Liver (tissue), 3 donors: ENCODE measurements around the gene PCNX3.

Experiments used
- EGR1 ChIP-seq, 2 donors: IDR thresholded peaks; 2 replicates each; pipeline ENCODE4 v1.6.1; 2016 to 2018; ENCODE audit warnings: antibody characterized with exemption in 2 of 2, low read depth in 2 of 2
- FOXA1 ChIP-seq: IDR thresholded peaks from 2 replicates; pipeline ENCODE4 v1.6.1; 2016; ENCODE audit warnings: antibody characterized with exemption
- GABPA ChIP-seq, 2 donors: IDR thresholded peaks in 1 of 2; conservative IDR thresholded peaks in 1 of 2; 2 replicates each; pipeline ENCODE4 v1.6.1; 2016; ENCODE audit warnings: antibody characterized with exemption in 2 of 2, mild to moderate bottlenecking in 1 of 2, moderate library complexity in 1 of 2
- JUND ChIP-seq, 2 donors: IDR thresholded peaks; 2 replicates each; pipeline ENCODE4 v1.6.1; 2016; ENCODE audit warnings: antibody characterized with exemption in 2 of 2
- RAD21 ChIP-seq, 2 donors: IDR thresholded peaks; 2 replicates each; pipeline ENCODE4 v1.6.1; 2016; ENCODE audit warnings: antibody characterized with exemption in 2 of 2, mild to moderate bottlenecking in 2 of 2
- RXRA ChIP-seq, 2 donors: IDR thresholded peaks; 2 replicates each; pipeline ENCODE4 v1.6.1; 2017 to 2018; ENCODE audit warnings: antibody characterized with exemption in 2 of 2, mild to moderate bottlenecking in 1 of 2
- SP1 ChIP-seq: IDR thresholded peaks from 2 replicates; pipeline ENCODE4 v1.6.1; 2018; ENCODE audit warnings: antibody characterized with exemption, mild to moderate bottlenecking
- TAF1 ChIP-seq: conservative IDR thresholded peaks from 2 replicates; pipeline ENCODE4 v1.6.1; 2016; ENCODE audit warnings: antibody characterized with exemption, mild to moderate bottlenecking
- TF ChIP-seq, protein P1 (sequence below): fragments of 150-350 bp; IDR thresholded peaks from 2 replicates; pipeline ENCODE4 v1.5.1; 2017; ENCODE audit warnings: improper control_type of control experiment, low read depth, low read length; ENCODE audit not compliant: missing input control
- TF ChIP-seq, protein P2 (sequence below): IDR thresholded peaks from 2 replicates; pipeline ENCODE4 v1.6.1; 2016; ENCODE audit warnings: antibody characterized with exemption, mild to moderate bottlenecking
- TF ChIP-seq, protein P3 (sequence below): IDR thresholded peaks from 2 replicates; pipeline ENCODE4 v1.6.1; 2016; ENCODE audit warnings: antibody characterized with exemption
- donor health status: healthy.
- donor health status: healthy.

DNA sequence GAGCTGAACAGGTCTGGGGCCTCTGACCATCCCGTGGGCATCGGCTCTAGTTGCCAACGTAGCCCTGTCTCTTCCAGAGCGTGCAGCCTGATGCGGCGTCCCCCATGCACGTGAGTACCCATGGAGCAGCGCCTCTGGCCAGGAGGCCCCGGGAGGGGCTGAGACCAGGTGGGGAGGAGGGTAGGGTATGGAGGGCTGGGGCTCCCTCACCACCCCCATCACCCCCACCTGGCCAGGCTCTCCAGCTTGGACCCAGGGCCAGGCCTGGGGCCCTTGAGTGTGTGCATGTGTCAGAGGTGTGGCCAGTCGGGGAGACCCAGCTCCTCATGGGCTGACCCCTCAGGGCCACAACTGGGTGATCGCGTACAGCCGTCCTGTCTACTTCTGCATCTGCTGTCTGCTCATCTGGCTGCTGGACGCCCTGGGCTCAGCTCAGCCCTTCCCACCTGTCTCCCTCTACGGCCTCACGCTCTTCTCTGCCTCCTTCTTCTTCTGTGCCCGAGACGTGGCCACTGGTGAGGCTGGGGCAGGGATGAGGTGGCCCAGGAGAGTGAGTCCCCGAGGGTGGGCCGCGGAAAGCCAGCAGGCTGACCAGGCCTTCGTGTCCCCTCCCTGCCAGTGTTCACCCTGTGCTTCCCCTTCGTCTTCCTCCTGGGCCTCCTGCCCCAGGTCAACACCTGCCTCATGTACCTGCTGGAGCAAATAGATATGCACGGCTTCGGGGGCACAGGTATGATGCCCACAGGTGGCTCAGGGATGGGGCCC lies 8.5 kb downstream of the PCNX3 start:
- TF ChIP-seq, protein P1, sequence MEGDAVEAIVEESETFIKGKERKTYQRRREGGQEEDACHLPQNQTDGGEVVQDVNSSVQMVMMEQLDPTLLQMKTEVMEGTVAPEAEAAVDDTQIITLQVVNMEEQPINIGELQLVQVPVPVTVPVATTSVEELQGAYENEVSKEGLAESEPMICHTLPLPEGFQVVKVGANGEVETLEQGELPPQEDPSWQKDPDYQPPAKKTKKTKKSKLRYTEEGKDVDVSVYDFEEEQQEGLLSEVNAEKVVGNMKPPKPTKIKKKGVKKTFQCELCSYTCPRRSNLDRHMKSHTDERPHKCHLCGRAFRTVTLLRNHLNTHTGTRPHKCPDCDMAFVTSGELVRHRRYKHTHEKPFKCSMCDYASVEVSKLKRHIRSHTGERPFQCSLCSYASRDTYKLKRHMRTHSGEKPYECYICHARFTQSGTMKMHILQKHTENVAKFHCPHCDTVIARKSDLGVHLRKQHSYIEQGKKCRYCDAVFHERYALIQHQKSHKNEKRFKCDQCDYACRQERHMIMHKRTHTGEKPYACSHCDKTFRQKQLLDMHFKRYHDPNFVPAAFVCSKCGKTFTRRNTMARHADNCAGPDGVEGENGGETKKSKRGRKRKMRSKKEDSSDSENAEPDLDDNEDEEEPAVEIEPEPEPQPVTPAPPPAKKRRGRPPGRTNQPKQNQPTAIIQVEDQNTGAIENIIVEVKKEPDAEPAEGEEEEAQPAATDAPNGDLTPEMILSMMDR = no peak
- no peak for TF ChIP-seq GABPA (IDR thresholded peaks at IDR 0.05 in 1 of 2, conservative IDR thresholded peaks at IDR 0.05 in 1 of 2)
- no peak for TF ChIP-seq TAF1
- no peak for TF ChIP-seq JUND (IDR thresholded peaks at IDR 0.05)
- TF ChIP-seq, protein P2, sequence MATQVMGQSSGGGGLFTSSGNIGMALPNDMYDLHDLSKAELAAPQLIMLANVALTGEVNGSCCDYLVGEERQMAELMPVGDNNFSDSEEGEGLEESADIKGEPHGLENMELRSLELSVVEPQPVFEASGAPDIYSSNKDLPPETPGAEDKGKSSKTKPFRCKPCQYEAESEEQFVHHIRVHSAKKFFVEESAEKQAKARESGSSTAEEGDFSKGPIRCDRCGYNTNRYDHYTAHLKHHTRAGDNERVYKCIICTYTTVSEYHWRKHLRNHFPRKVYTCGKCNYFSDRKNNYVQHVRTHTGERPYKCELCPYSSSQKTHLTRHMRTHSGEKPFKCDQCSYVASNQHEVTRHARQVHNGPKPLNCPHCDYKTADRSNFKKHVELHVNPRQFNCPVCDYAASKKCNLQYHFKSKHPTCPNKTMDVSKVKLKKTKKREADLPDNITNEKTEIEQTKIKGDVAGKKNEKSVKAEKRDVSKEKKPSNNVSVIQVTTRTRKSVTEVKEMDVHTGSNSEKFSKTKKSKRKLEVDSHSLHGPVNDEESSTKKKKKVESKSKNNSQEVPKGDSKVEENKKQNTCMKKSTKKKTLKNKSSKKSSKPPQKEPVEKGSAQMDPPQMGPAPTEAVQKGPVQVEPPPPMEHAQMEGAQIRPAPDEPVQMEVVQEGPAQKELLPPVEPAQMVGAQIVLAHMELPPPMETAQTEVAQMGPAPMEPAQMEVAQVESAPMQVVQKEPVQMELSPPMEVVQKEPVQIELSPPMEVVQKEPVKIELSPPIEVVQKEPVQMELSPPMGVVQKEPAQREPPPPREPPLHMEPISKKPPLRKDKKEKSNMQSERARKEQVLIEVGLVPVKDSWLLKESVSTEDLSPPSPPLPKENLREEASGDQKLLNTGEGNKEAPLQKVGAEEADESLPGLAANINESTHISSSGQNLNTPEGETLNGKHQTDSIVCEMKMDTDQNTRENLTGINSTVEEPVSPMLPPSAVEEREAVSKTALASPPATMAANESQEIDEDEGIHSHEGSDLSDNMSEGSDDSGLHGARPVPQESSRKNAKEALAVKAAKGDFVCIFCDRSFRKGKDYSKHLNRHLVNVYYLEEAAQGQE = no peak
- no peak for TF ChIP-seq SP1
- no peak for TF ChIP-seq FOXA1
- TF ChIP-seq, protein P3, sequence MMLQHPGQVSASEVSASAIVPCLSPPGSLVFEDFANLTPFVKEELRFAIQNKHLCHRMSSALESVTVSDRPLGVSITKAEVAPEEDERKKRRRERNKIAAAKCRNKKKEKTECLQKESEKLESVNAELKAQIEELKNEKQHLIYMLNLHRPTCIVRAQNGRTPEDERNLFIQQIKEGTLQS = no peak
- TF ChIP-seq RXRA (IDR thresholded peaks at IDR 0.05) = no peak
- TF ChIP-seq RAD21 (IDR thresholded peaks at IDR 0.05) = no peak
- no peak for TF ChIP-seq EGR1 (IDR thresholded peaks at IDR 0.05; ENCODE audit: low read depth in 2 of 2)
